Hepatocyte (in vitro differentiated cells): ENCODE measurements around the gene TFB2M.

ENCODE experiments used
- EZH2 ChIP-seq: fragments of 200-600 bp; sonication (generic); IDR thresholded peaks from 2 replicates; pipeline ENCODE4 v1.6.1; 2016; ENCODE audit warnings: antibody characterized with exemption, mild to moderate bottlenecking, borderline replicate concordance
- EZH2phosphoT487 ChIP-seq: fragments of 200-600 bp; sonication (generic); IDR thresholded peaks from one replicate; pipeline ENCODE4 v1.6.1; 2018; ENCODE audit warnings: antibody characterized with exemption, mild to moderate bottlenecking, low read depth, moderate library complexity; ENCODE audit not compliant: unreplicated experiment, severe bottlenecking
- TF ChIP-seq, protein P1 (sequence below): fragments of 200-600 bp; sonication (generic); IDR thresholded peaks from 2 replicates; pipeline ENCODE4 v1.5.1; 2016; ENCODE audit warnings: antibody characterized with exemption, mild to moderate bottlenecking; ENCODE audit not compliant: poor library complexity

DNA sequence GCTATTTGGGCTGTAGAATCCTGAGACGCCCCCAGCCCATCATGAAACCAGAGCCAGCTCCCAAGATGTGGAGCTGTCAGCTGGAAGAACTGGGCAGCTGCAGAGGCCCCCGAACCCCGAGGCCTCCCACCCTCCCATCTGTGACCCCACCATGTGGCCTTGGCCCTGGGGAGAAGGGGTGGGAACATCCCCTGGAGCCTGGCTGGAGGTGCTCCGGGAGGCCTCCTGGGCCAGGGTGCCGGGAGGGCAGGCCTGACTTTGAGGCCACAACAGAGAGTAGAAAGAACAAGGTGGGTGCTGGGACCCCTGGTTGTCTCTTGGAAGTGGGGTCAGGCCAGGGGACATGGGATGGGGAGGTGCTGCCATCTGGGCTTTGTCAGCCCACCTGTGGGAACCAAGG, 53.0 kb downstream of the TFB2M start:
- TF ChIP-seq EZH2phosphoT487 (no peak), EZH2 (no peak)
- TF ChIP-seq, protein P1, sequence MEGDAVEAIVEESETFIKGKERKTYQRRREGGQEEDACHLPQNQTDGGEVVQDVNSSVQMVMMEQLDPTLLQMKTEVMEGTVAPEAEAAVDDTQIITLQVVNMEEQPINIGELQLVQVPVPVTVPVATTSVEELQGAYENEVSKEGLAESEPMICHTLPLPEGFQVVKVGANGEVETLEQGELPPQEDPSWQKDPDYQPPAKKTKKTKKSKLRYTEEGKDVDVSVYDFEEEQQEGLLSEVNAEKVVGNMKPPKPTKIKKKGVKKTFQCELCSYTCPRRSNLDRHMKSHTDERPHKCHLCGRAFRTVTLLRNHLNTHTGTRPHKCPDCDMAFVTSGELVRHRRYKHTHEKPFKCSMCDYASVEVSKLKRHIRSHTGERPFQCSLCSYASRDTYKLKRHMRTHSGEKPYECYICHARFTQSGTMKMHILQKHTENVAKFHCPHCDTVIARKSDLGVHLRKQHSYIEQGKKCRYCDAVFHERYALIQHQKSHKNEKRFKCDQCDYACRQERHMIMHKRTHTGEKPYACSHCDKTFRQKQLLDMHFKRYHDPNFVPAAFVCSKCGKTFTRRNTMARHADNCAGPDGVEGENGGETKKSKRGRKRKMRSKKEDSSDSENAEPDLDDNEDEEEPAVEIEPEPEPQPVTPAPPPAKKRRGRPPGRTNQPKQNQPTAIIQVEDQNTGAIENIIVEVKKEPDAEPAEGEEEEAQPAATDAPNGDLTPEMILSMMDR, result no peak
